H1 (cell line): Measurements from ENCODE around the gene GADD45GIP1. TPM values are rescaled to one million over a fixed set of nuclear protein-coding genes. Genes with fewer than 3 reads are reported as not detected.

Experiments used
- CTCF ChIA-PET: fragments of 300-600 bp; sonication (Branson Sonifier 250); formaldehyde crosslinking; loops from one replicate; lab custom pipeline; 2021; ENCODE audit not compliant: partially characterized antibody; lab: Charles Lee
- POLR2A ChIA-PET: fragments of 300-600 bp; sonication (Branson Sonifier 250); formaldehyde crosslinking; loops from one replicate; lab custom pipeline; 2021; ENCODE audit warnings: inconsistent platforms; ENCODE audit not compliant: partially characterized antibody; lab: Charles Lee
- DNase-seq, 2 experiments: peaks; one replicate each; pipeline versions ENCODE4 v3.0.0 to v3.0.0-alpha.2; 2010 to 2022; ENCODE audit warnings: low spot score in 2 of 2, low read depth in 1 of 2, mixed read lengths in 1 of 2
- FAIRE-seq: peaks from 2 replicates; lab custom pipeline; 2011; peaks lifted over from hg19 to GRCh38; lab: Jason Lieb, UNC
- H2AFZ ChIP-seq: 2 replicates; pipeline ENCODE4 v1.8.1; 2012; ENCODE audit warnings: low read length, inconsistent platforms
- H2AK5ac ChIP-seq: 2 replicates; pipeline ENCODE4 v1.6.1; 2013; ENCODE audit warnings: low read depth, low read length
- H2BK120ac ChIP-seq: replicated peaks from 2 replicates; pipeline ENCODE3; 2013; ENCODE audit warnings: low read depth, low read length, inconsistent platforms
- H2BK12ac ChIP-seq: 2 replicates; pipeline ENCODE4 v1.6.1; 2013; ENCODE audit warnings: low read depth, low read length
- H2BK15ac ChIP-seq: 2 replicates; pipeline ENCODE4 v1.6.1; 2013; ENCODE audit warnings: low read length
- H2BK20ac ChIP-seq: 2 replicates; pipeline ENCODE4 v1.6.1; 2013; ENCODE audit warnings: low read length
- H2BK5ac ChIP-seq: 2 replicates; pipeline ENCODE4 v1.6.1; 2013; ENCODE audit warnings: low read depth, low read length
- H3K14ac ChIP-seq: 2 replicates; pipeline ENCODE4 v1.6.1; 2013; ENCODE audit warnings: inconsistent platforms; ENCODE audit not compliant: insufficient read length
- H3K18ac ChIP-seq: 2 replicates; pipeline ENCODE4 v1.6.1; 2013; ENCODE audit warnings: low read length; ENCODE audit errors: extremely low read depth
- H3K23ac ChIP-seq: 2 replicates; pipeline ENCODE4 v1.6.1; 2013; ENCODE audit warnings: inconsistent platforms; ENCODE audit not compliant: insufficient read length
- H3K23me2 ChIP-seq: 2 replicates; pipeline ENCODE4 v1.6.1; 2013; ENCODE audit warnings: low read depth, low read length
- H3K27ac ChIP-seq: 2 replicates; pipeline ENCODE4 v1.6.1; 2011; ENCODE audit warnings: low read depth, low read length, inconsistent platforms
- H3K27me3 ChIP-seq, 4 experiments: replicated peaks in 1 of 4; 1 replicate in 1 of 4; 2 replicates in 3 of 4; pipeline versions ENCODE4 v1.6.1 to v1.8.1; 2011 to 2013; ENCODE audit warnings: low read length in 3 of 4, mild to moderate bottlenecking in 3 of 4, inconsistent platforms in 2 of 4, mixed read lengths in 2 of 4, moderate library complexity in 1 of 4; ENCODE audit not compliant: control insufficient read depth in 3 of 4, insufficient read depth in 3 of 4; ENCODE audit errors: extremely low read depth in 1 of 4
- H3K36me3 ChIP-seq, 4 experiments: 2 replicates each; pipeline versions ENCODE4 v1.6.1 to v1.8.1; 2011 to 2013; ENCODE audit warnings: mild to moderate bottlenecking in 4 of 4, low read length in 3 of 4, moderate library complexity in 2 of 4, control low read depth in 1 of 4, inconsistent platforms in 1 of 4; ENCODE audit not compliant: insufficient read depth in 4 of 4, control insufficient read depth in 2 of 4
- H3K4ac ChIP-seq: replicated peaks from 2 replicates; pipeline ENCODE3; 2013; ENCODE audit warnings: low read length, low read depth, mixed read lengths, inconsistent platforms; ENCODE audit not compliant: insufficient read length
- H3K4me1 ChIP-seq, 4 experiments: replicated peaks in 1 of 4; 1 replicate in 1 of 4; 2 replicates in 3 of 4; pipeline versions ENCODE4 v1.6.1 to v1.8.1; 2011 to 2013; ENCODE audit warnings: low read length in 3 of 4, inconsistent platforms in 2 of 4, mixed read lengths in 1 of 4; ENCODE audit not compliant: insufficient read depth in 4 of 4, control insufficient read depth in 3 of 4
- H3K4me2 ChIP-seq, 2 experiments: 2 replicates each; pipeline versions ENCODE4 v1.6.1 to v1.8.1; 2011 to 2013; ENCODE audit warnings: low read depth in 2 of 2, low read length in 2 of 2, control low read depth in 1 of 2, inconsistent platforms in 1 of 2, mild to moderate bottlenecking in 1 of 2; ENCODE audit not compliant: insufficient read depth in 1 of 2
- H3K4me3 ChIP-seq, 4 experiments: fragments of 200-600, 300-600 bp in 1 of 4; sonication (generic), shearing (Covaris generic), sonication (Bioruptor Twin) in 1 of 4; 2 replicates each; pipeline versions ENCODE4 v1.5.1 to v1.8.1; 2011 to 2016; ENCODE audit warnings: low read length in 4 of 4, low read depth in 3 of 4, control low read depth in 2 of 4, inconsistent platforms in 2 of 4, mild to moderate bottlenecking in 2 of 4, mixed read lengths in 1 of 4, moderate library complexity in 1 of 4; ENCODE audit not compliant: insufficient read depth in 2 of 4; ENCODE audit errors: extremely low read depth in 1 of 4
- H3K56ac ChIP-seq: replicated peaks from 2 replicates; pipeline ENCODE3; 2013; ENCODE audit warnings: low read depth, mild to moderate bottlenecking, mixed read lengths, low read length, inconsistent platforms; ENCODE audit not compliant: insufficient read length
- H3K79me1 ChIP-seq: 2 replicates; pipeline ENCODE4 v1.6.1; 2013; ENCODE audit warnings: low read depth, low read length, control low read depth
- H3K79me2 ChIP-seq, 2 experiments: 2 replicates each; pipeline versions ENCODE4 v1.6.1 to v1.8.1; 2012 to 2013; ENCODE audit warnings: low read length in 2 of 2, mild to moderate bottlenecking in 2 of 2, inconsistent platforms in 1 of 2; ENCODE audit not compliant: insufficient read depth in 2 of 2, control insufficient read depth in 1 of 2
- H3K9ac ChIP-seq, 4 experiments: replicated peaks in 1 of 4; 1 replicate in 1 of 4; 2 replicates in 3 of 4; pipeline versions ENCODE4 v1.6.1 to v1.8.1; 2011 to 2013; ENCODE audit warnings: low read depth in 3 of 4, low read length in 3 of 4, control low read depth in 2 of 4, mild to moderate bottlenecking in 2 of 4, moderate library complexity in 2 of 4, inconsistent platforms in 1 of 4; ENCODE audit errors: extremely low read depth in 1 of 4
- H3K9me3 ChIP-seq, 2 experiments: 2 replicates each; pipeline versions ENCODE4 v1.6.1 to v1.8.1; 2012 to 2013; ENCODE audit warnings: mild to moderate bottlenecking in 2 of 2, moderate library complexity in 2 of 2, control low read depth in 1 of 2, inconsistent platforms in 1 of 2, low read depth in 1 of 2, low read length in 1 of 2, mixed read lengths in 1 of 2; ENCODE audit not compliant: insufficient read depth in 2 of 2
- H4K20me1 ChIP-seq, 2 experiments: replicated peaks in 1 of 2; 2 replicates each; pipeline versions ENCODE3 to v1.8.1; 2011 to 2013; ENCODE audit warnings: inconsistent platforms in 2 of 2, low read length in 2 of 2, mild to moderate bottlenecking in 1 of 2; ENCODE audit not compliant: insufficient read depth in 2 of 2, control insufficient read depth in 1 of 2
- H4K5ac ChIP-seq: 2 replicates; pipeline ENCODE4 v1.6.1; 2013; ENCODE audit warnings: low read length, low read depth, mixed read lengths, inconsistent platforms; ENCODE audit not compliant: insufficient read length
- H4K8ac ChIP-seq: 2 replicates; pipeline ENCODE4 v1.8.0; 2013; ENCODE audit warnings: mild to moderate bottlenecking, moderate library complexity, low read length, inconsistent platforms; ENCODE audit not compliant: insufficient read depth; ENCODE audit errors: extremely low read depth
- H4K91ac ChIP-seq: replicated peaks from 2 replicates; pipeline ENCODE3; 2013; ENCODE audit warnings: low read length, mixed read lengths, inconsistent platforms; ENCODE audit not compliant: insufficient read length
- BACH1 ChIP-seq: IDR thresholded peaks from 2 replicates; pipeline ENCODE4 v1.6.1; 2012; ENCODE audit warnings: low read length, improper control_type of control experiment
- EZH2 ChIP-seq: fragments of 200-600 bp; sonication (generic); IDR thresholded peaks from 2 replicates; pipeline ENCODE4 v1.7.1; 2012; ENCODE audit warnings: low read depth, mild to moderate bottlenecking, moderate library complexity, low read length, inconsistent platforms; ENCODE audit not compliant: severe bottlenecking
- POLR2AphosphoS5 ChIP-seq: IDR thresholded peaks from 2 replicates; pipeline ENCODE4 v1.6.1; 2011; ENCODE audit warnings: low read depth, low read length
- RBBP5 ChIP-seq: IDR thresholded peaks from 2 replicates; pipeline ENCODE4 v1.7.1; 2012; ENCODE audit warnings: low read depth, mild to moderate bottlenecking, inconsistent platforms, low read length, moderate library complexity, borderline replicate concordance
- SP1 ChIP-seq: IDR thresholded peaks from 2 replicates; pipeline ENCODE4 v1.6.1; 2011; ENCODE audit warnings: low read depth, low read length
- TAF1 ChIP-seq: IDR thresholded peaks from 2 replicates; pipeline ENCODE4 v1.6.1; 2011; ENCODE audit warnings: mild to moderate bottlenecking, low read depth, low read length
- WGBS, 2 experiments: shearing (Covaris generic) in 1 of 2; methylation state at CpG; one replicate each; pipeline versions ENCODE4 v1.1.6 to v1.1.7; 2013 to 2015; ENCODE audit warnings: low lambda C conversion rate in 2 of 2, mixed read lengths in 2 of 2, inconsistent platforms in 1 of 2, low coverage in 1 of 2, missing lambda C conversion rate in 1 of 2; ENCODE audit not compliant: insufficient replicate concordance in 2 of 2, insufficient coverage in 1 of 2, insufficient read length in 1 of 2; ENCODE audit errors: extremely low coverage in 1 of 2, missing lambda C conversion rate in 1 of 2; 5-methylcytosine and 5-hydroxymethylcytosine counted together
- polyA plus RNA-seq, 7 experiments: library from polyadenylated mRNA; depleted of rRNA in 3 of 7; stranded (reverse) in 5 of 7; unstranded in 2 of 7; fragments of >200 nt in 5 of 7; fragments of 200-250 nt in 2 of 7; gene quantifications; 1 replicate in 5 of 7; 2 replicates in 1 of 7; 4 replicates in 1 of 7; pipeline versions ENCODE4 v1.2.1 to v1.2.3, GENCODE V29; 2011 to 2013; ENCODE audit warnings: missing spikeins in 2 of 7, mixed read lengths in 2 of 7
- total RNA-seq: library from RNA; stranded (reverse); fragmentation: NEBNext Ultra II Directional; extraction: Animal tissue kit (Norgen Biotek cat#: 25700); gene quantifications from 2 replicates; pipeline ENCODE4 v1.2.1, GENCODE V29; 2021

GADD45GIP1 gene
- total and polyA plus RNA-seq, 2 of the 8 experiments (the other 6 are each of a cell fraction or from before 2014, with no cell fraction given), result 42.2 to 42.6 TPM

DNA sequence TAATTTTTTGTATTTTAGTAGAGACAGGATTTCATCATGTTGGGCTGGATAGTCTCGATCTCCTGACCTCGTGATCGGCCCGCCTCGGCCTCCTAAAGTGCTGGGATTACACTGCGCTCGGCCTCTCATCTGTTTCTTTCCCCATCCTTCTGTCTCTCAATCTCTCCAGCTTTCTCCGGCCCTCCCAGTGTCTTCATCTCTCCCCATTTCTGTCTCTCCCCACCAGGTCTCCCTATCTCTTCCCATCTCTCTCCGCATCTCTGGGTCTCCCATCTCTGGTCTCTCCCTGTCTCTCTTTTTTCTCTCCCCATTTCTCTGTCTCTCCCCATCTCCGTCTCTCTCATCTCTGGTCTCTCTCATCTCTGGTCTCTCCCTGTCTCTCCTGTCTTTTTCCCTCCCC is 26.1 kb upstream of the GADD45GIP1 start:
- Histone ChIP-seq H3K27ac (no peak overlapping the region), H3K27me3 (peaks cover 2 to 37% (median 30%) of the 10 kb centered on the region in 4 experiments)

More for the DNA sequence above, 26.1 kb upstream of the GADD45GIP1 start:
- Histone ChIP-seq H3K9me3 (no peaks in the 10 kb centered on the region), H2BK15ac (no peak overlapping the region), H3K4ac (no peak overlapping the region), H3K18ac (no peak overlapping the region), H3K23me2 (peaks cover 7% of the 10 kb centered on the region), H2BK20ac (no peak overlapping the region), H2BK120ac (no peak overlapping the region), H3K4me2 (peak overlapping the region; percentile 4 to 60; a peak in 3 of 4 replicates)
- 65% methylated on average over 10 of the region's 10 CpGs; no CpG with 5 or more reads in 1 of the 2 experiments for WGBS, 2 experiments
- no peak for TF ChIP-seq POLR2AphosphoS5
- peak; percentile 3 for TF ChIP-seq EZH2
- no peak for TF ChIP-seq BACH1
- TF ChIP-seq SP1, result no peak
- TF ChIP-seq TAF1, result no peak
- no peak for TF ChIP-seq RBBP5
- TF ChIP-seq, all 59 proteins: peak for 1
- FAIRE-seq (no peak), DNase-seq (no peak)
- H3K79me2 ChIP-seq, result no peaks in the 10 kb centered on the region
- H2BK5ac ChIP-seq, result no peak overlapping the region
- peaks cover 0 to 15% of the 10 kb centered on the region in 2 experiments for H4K20me1 ChIP-seq
- H3K4me3 ChIP-seq, result peak overlapping the region in 2 of 4 experiments; percentile 11 to 63; a peak in 3 of 8 replicates
- H2AFZ ChIP-seq, result no peak overlapping the region
- no peaks in the 10 kb centered on the region for H3K79me1 ChIP-seq
- no peak overlapping the region for H3K56ac ChIP-seq
- no peak overlapping the region; a peak in 1 of 7 replicates for H3K9ac ChIP-seq
- no peak overlapping the region for H4K91ac ChIP-seq
- no peak overlapping the region for H2BK12ac ChIP-seq
- no peak overlapping the region for H4K8ac ChIP-seq
- H3K14ac ChIP-seq, result no peak overlapping the region
- H3K23ac ChIP-seq, result no peak overlapping the region
- no peak overlapping the region for H2AK5ac ChIP-seq
- ChIA-PET POLR2A (interaction anchor here (0.9 to 1.7 kb wide), 2 partner anchors 16 to 111 kb away, joined by 3 to 4 read pairs; no protein-coding TSS in a partner anchor), CTCF (interaction anchor here (0.7 to 16.3 kb wide), 14 partner anchors 15 to 141 kb away, joined by 3 to 431 read pairs (median 6); partner anchors contain the start of gene DAND5)
- H3K4me1 ChIP-seq, result peaks cover 0 to 7% (median 3%) of the 10 kb centered on the region in 4 experiments; a peak in 4 of 7 replicates
- H4K5ac ChIP-seq, result no peak overlapping the region
- H3K36me3 ChIP-seq, result no peaks in the 10 kb centered on the region
